ENCODE data around the gene GLI2.

GLI2 gene

GRCh38 chr2:120738786-120739437 lies 3.2 kb downstream of the GLI2 start:
- DNase-seq, result no peak

DNA sequence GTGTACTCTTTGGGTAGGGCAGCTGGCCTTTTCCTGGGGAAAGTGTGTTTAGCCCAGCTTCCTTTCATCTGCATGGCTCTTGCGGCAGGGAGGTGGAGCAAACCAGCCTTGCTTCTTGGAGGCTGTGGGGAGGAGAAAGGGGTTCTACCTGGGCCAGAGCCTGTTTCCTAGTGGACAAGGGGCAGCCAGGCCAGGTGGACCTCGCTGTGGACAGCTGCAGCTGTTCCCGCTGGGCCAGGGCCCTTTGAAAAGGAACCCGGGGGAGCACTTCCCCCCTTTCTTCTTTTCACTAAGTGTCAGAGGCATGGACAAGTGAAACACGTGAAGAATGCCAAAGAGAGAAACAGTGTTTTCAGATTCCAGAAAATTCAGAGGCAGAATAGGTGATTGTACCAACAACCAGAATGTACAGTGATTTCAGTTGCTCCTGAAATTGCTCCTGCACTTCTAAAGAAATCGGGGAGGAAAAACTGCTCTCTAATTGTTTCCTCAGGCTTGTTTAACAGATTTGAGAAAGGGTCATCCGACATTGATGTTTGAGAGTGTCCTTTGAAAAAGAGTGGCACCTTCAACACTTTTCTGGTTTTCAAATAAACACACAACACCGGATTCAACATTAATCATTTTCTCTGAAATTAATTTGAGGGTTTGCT lies 3.9 kb downstream of the GLI2 start:
- DNase-seq, result no peak

- no peak for DNase-seq
These were observed 4.7 kb downstream of the GLI2 start for GRCh38 chr2:120740375-120740764.

DNA sequence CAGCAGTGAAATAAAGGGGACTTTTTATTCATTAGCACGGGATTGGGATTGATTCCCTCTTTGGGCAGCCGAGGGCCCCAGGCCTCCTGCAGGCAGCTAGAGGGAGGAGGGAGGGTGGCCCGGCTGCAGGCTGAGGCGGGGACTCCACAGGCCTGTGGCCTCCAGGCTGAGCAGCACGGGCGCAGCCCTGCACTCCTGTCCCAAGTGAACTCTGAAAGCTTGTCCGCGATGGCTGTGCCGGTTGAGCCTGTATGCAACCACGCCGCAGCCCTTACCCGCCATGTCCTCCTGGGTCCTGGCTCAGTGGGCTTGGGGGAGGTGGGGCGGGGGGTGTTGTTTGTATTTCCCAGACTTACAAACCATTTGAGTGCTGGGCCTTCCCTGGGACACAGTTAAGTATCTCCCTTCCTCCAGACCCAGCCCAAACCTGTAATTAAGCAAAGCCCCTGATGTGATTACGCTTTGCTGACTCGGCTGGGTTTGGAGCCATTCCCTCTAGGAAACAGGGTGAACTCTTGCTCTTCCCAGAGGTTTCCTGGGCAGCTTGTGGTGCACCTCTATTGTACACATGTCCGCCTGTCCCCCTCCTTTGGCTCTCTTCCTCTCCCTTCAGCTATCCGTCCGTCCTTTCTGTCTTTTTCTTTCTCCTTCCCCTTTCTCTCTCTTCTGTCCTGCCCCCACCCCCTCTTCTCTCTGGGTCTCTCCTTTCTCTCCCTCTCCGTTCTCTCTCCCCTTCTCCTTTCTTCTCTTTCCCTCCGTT lies 5.3 kb downstream of the GLI2 start:
- DNase-seq, result no peak

DNA sequence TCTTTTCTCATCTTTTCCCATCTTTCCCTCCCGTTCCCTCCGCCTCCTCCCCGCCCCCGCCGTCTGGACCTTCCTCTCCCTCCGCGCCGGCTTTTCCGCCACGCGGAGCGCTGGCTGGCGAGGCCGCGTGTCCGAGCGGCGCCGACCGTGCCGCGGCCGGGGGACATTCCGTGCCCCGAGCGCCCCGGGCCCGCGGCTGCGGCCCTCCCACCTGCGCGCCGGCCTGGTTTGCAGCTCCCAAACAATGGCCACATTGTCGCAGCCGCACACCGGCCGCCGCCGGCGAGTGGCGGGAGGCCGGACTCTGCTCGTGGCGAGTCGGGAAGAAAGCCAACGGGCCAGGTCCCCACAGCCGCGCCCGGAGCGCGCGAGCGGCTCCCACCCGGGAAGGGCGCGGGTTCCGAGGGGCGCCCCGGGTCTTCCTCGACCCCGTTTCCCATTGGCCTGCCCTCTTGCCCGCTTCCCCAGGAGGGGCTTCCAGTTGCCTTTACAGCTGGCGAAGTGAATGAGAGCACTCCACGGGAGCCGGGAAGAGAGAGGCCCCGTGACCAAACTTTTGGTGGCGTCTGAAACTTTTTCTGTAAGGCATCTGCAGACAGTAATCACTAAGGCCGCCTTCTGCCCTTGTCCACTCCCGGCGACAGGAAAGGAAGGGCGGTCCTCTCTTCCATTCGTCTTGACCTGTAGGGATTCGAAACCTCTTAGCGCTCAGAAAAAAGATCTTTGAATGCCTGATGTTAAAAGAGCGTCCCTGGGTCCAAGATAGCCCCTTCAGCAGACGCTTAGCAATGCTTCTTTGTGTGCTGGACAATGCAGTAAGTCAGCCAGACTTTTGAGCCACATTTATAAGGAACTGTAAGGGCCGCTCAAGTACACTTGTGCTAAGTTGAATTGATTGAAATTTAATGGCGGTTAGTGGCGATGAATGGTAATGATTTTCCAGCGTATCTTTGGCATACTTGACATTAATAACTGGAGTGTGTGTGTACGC lies 6.2 kb downstream of the GLI2 start:
- no peak for DNase-seq

DNA sequence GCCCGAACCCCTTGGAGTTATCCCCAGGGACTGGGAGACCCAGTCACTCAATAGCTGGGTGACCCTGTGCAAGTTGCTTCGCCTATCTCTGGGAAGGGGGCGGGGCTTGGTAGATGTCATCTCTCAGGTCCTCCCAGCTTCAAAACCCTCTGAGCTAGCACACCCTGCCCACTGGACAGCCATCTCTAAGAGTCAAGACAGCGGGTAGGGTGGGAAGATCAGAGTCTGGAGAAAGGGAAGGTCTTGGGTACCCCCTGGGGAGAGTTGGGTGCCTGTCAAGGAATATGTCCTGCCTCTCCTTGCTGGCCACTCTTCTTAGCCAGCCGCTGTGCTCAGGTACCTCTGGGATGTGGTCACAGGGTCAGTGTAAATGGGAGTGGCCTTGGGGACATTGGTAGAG lies 8.0 kb downstream of the GLI2 start:
- no peak for DNase-seq

DNA sequence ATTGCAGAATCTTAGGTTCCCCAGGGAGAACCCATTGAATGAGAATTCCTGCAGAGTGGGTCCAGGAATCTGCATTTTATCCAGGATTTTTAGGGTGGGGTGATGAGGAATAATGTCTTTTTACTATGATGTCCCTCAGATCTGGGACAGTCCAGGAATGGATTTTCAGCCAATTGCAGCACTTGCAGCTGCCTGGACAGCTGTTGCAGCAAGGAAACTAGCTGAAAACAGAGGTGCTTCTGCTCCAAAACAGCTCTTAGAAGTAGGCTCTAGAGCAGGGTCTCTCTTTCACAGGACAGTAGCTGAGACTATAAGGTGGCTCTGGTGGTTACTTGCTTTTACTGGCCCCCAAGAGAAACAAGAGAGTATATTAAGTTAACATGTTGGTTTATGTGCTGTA lies 9.1 kb downstream of the GLI2 start:
- DNase-seq, result no peak

DNA sequence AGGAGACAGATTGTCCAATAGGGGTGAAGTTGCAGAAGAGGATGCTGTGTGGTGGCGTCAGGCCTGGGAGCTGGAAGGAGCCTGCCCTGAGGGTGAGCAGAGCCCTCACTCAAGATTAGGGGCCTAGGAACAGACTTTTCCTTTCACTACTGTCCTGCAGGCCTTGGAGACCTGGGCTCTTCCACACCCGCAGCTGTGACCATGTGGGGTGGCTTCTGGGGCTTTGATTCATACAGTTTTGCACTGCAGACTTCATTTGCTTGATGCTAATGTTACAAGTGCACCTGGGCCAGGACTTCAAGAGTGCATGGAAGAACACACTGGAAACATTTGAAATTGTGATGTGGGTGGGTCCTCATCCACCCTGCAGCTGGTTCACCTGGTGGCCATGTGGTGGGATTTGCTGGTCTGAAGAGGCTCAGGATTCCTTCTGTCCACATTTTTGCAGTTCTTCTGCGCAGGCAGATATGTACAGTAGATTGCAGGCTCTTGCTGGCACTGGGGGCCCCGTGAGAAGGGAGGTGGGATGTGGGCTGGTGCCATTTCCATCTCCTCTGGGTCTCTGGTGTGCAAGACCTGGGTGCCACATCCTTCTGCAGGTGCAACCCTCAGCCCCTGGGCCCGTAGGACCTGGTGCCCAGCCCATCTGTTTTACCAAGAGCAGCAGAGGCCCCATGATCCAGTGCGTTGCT lies 9.9 kb downstream of the GLI2 start:
- DNase-seq, result no peak

GRCh38 chr2:120746144-120746543 lies 10.5 kb downstream of the GLI2 start:
- no peak for DNase-seq

DNA sequence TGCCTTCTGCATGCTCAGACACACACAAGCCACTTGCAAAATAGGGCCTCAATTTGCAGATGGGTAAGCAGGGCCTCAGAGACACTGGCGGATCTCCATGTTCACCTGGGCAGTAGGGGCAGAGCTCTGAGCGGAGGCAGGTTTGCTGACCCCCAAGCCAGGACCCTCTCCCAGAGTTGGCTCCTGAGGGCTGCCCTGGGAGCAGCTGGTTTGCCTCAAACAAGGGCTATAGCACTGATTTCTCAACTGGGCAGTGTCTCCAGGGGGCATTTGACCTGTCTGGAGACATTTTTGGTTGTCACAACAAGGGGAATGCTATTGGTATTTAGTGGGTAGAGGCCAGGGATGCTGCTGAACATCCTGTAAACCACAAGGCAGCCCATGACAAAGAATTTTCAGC lies 11.6 kb downstream of the GLI2 start:
- DNase-seq, result no peak

DNA sequence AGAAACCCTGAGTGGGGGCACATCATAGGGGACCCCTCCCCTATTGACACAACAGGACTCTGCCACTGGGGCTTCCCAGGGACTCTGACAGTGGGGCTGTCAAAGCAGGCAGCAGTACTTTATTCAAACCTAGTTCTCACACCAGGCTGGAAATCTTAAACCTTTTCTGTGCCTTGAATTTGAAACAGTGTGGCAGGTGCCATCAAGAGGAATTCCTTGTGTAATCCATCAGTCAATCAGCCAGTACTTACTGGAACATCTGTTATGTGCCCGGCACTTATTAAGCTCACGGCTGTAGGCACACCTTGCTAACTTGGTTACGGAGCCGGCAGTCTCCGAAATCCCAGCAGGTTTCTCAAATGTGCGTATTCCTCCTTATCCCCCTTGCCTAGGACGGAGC lies 12.0 kb downstream of the GLI2 start:
- no peak for DNase-seq

- DNase-seq, result no peak
These were observed 12.6 kb downstream of the GLI2 start for GRCh38 chr2:120748310-120748709.

- no peak for DNase-seq
These were observed 13.1 kb downstream of the GLI2 start for GRCh38 chr2:120748741-120749140.

DNA sequence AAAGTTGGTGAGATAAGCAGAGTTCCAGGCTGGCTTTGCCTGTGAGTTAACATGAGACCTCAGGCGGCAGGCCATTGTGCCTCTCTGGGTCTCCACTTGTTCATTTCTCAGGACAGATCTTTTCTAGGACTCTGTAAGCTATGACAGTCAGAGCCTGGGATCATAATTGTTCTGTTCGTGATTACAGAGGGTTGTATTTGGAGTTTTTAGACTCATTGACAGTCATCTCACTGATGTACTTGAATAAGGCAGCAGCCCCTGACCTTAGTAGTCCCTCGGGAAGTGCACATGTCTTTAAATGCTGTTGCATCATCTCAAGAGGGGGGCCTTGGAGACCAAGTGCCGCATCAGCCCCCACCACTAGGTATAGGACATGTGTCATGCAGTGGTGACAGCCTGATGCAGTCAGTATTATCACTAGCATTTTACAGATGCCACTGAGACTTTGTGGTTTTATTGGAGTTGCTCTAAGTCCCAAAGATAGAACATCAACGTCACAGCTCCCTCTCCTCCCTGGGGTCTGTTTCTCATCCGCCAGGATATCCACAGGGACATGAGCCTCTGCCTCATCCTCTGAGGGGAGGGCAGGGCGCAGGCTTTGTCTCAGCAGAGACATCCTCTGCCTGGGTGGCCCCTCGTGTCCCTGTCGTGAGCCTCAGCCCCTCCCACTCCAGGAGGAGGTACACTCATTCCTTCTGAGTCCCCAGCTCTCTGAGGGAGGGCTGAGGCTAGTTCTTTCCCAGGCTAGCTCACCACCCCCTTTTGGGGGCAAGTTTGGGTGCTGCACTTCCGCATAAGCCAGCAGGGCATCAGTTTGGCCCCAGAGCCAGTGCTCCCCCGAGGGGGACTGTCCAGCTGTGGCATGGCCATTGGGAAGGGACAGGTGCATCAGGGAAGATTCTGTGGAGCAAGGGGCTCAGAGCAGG lies 14.1 kb downstream of the GLI2 start:
- no peak for DNase-seq

DNA sequence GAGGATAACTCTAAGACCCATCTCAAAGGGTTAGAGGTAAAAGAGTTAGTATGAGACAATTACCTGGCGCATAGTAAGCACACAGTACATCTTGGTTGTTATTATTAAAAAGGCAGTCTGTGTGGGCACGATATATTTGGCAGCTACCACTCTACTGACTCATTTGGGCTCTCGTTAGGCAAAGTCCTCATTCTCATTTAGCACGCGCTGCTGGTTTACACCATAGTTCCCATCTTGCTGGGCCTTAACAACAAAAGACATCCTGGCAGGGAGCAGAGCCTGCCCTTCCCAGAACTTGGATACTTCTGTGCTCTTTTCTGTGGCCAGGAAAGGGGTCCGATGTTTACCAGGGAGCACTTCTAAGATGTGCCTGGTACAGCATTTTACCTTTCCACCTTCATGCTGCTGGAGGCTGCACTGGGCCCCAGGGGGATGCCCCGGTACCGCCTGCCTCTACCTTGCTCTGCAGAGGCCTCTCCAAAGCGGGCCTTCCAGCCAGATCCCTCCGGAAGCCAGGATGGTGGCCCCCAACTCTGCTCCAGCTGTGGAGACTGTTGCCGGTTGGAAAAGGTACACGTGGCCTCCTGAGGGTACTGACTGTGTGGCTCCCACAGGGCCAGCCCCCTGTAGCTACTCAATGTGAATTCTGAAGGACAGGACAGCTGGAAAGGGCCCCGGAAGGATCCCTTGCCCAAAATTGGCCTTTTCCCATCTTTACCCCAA lies 15.0 kb downstream of the GLI2 start:
- DNase-seq, result no peak

DNA sequence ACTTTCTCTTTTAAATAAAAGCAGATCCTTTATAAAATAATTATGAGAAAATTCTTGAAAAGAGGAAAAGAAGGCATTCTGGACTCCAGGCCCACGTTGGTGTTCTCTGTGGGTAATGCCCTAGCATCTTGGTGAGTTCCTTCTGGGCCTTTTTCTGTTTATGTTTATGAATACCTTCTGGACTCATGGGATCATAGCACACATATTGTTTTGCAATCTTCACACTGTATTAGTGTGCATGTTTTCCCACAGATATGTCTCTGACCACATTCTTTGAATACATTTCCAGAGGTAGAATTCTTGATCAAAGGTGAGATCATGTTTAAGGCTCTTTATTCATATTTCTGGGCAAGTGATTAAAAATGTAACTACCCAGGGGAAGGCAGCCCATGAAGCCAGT lies 15.9 kb downstream of the GLI2 start:
- no peak for DNase-seq

DNA sequence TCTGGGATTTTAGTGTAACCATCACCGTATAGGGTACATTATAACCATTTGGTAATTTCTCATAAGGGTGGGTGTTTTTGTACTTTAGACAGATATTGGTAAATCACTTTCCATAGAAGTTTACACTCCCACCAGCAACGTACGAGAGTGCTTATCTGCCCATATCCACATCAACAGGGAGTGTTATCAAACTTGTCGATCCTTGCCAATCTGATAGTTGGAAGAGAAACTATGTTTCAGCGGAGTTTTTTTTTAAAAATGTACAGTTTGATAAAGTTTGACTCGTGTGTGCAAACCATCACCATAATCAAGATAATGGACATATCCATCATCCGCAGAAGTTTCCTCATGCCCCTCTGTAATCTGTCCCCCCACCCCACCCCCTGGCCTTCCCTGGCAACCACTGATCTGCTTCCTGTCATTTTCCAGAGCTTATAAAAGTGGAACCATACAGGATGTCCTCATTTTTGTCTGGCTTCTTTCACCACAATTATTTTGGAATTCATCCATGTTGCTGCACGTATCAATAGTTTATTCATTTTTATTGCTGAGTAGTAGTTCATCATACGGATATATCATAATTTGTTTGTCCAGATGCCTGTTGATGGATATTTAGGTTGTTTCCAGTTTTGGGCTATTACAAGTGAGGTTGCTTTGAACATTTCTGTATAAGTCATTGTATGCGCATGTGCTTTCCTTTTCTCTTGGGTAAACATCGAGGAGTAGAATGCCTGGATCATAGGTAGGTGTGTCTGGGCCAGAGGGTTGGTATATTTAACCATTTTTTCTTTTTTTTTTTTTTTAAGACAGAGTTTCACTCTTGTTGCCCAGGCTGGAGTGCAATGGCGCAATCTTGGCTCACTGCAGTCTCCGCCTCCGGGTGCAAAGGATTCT lies 18.6 kb downstream of the GLI2 start:
- no peak for DNase-seq

- no peak for DNase-seq
These were observed 22.8 kb downstream of the GLI2 start for GRCh38 chr2:120758181-120759144.
